K562 (cell line): ENCODE data around the gene IGSF21. TPM values are rescaled to one million over a fixed set of nuclear protein-coding genes. Genes with fewer than 3 reads are reported as not detected.

Source experiments
- AFF4 ChIP-seq: sonication (generic); formaldehyde crosslinking; IDR thresholded peaks from 2 replicates; pipeline ENCODE4 v1.8.0; 2023; ENCODE audit warnings: mild to moderate bottlenecking, missing genetic modification reagents
- ARID3B ChIP-seq: fragments of 250-450 bp; sonication (Bioruptor Pico); IDR thresholded peaks from 2 replicates; pipeline ENCODE4 v1.4.0; 2020; ENCODE audit warnings: borderline replicate concordance
- ETV5 ChIP-seq: sonication (generic); formaldehyde crosslinking; IDR thresholded peaks from 2 replicates; pipeline ENCODE4 v1.4.0; 2020; ENCODE audit warnings: low read depth, mild to moderate bottlenecking, missing genetic modification reagents
- ETV6 ChIP-seq, 3 experiments: fragments of 150-350 bp in 1 of 3; sonication (generic) in 1 of 3; formaldehyde crosslinking in 1 of 3; IDR thresholded peaks; 2 replicates each; pipeline versions ENCODE4 v1.6.1 to v1.8.0; 2014 to 2022; ENCODE audit warnings: borderline replicate concordance in 2 of 3, low read depth in 2 of 3, antibody characterized with exemption in 1 of 3, low read length in 1 of 3, mild to moderate bottlenecking in 1 of 3, missing genetic modification reagents in 1 of 3
- HNRNPUL1 ChIP-seq: fragments of 200-400 bp; formaldehyde crosslinking; IDR thresholded peaks from 2 replicates; pipeline ENCODE4 v1.6.1; 2017; ENCODE audit warnings: low read length
- NFATC3 ChIP-seq: fragments of 450-650 bp; IDR thresholded peaks from 2 replicates; pipeline ENCODE4 v1.6.1; 2017; ENCODE audit warnings: mild to moderate bottlenecking
- NR2C2 ChIP-seq, 2 experiments: fragments of 200-800 bp in 1 of 2; sonication (Bioruptor generic) in 1 of 2; sonication (generic) in 1 of 2; formaldehyde crosslinking in 1 of 2; IDR thresholded peaks; 2 replicates each; pipeline versions ENCODE4 v1.6.1 to v1.8.0; 2016 to 2022; ENCODE audit warnings: mild to moderate bottlenecking in 1 of 2, missing compliant biosample characterization in 1 of 2, missing genetic modification characterization in 1 of 2, missing genetic modification reagents in 1 of 2
- SAFB ChIP-seq: fragments of 200-400 bp; formaldehyde crosslinking; IDR thresholded peaks from 2 replicates; pipeline ENCODE4 v1.6.1; 2017; ENCODE audit warnings: low read depth, low read length, borderline replicate concordance
- TBL1XR1 ChIP-seq, 2 experiments: IDR thresholded peaks; 2 replicates each; pipeline ENCODE4 v1.6.1; 2012; ENCODE audit warnings: improper control_type of control experiment in 2 of 2, low read length in 2 of 2, mild to moderate bottlenecking in 1 of 2
- THAP7 ChIP-seq: fragments of 250-450 bp; sonication (Bioruptor Pico); IDR thresholded peaks from 2 replicates; pipeline ENCODE4 v1.5.0; 2021
- UBTF ChIP-seq, 2 experiments: IDR thresholded peaks; 2 replicates each; pipeline ENCODE4 v1.6.1; 2012; ENCODE audit warnings: improper control_type of control experiment in 2 of 2, low read depth in 2 of 2, low read length in 2 of 2, borderline replicate concordance in 1 of 2
- ZC3H4 ChIP-seq: sonication (generic); formaldehyde crosslinking; IDR thresholded peaks from 2 replicates; pipeline ENCODE4 v1.9.0; 2021; ENCODE audit warnings: missing genetic modification reagents, borderline replicate concordance
- ZFPM2 ChIP-seq: fragments of 250-450 bp; sonication (Bioruptor Pico); IDR thresholded peaks from 2 replicates; pipeline ENCODE4 v1.5.1; 2022; ENCODE audit warnings: mild to moderate bottlenecking
- ZNF395 ChIP-seq: fragments of 200-800 bp; sonication (Bioruptor generic); IDR thresholded peaks from 2 replicates; pipeline ENCODE4 v1.6.1; 2017; ENCODE audit warnings: missing genetic modification characterization, missing compliant biosample characterization
- ZNF41 ChIP-seq: fragments of 250-450 bp; sonication (Bioruptor Pico); conservative IDR thresholded peaks from 2 replicates; pipeline ENCODE4 v1.4.0; 2020; ENCODE audit warnings: mild to moderate bottlenecking
- polyA plus RNA-seq, 8 experiments: library from polyadenylated mRNA; depleted of rRNA in 4 of 8; stranded (reverse) in 5 of 8; unstranded in 3 of 8; fragments of >200 nt; fragmentation: Nextera tagmentation in 2 of 8; fragmentation: Illumina TruSeq in 1 of 8; extraction: Ambion mirVana in 2 of 8; extraction: Trizol in 1 of 8; gene quantifications; 2 replicates each; pipeline versions ENCODE4 v1.2.1 to v1.2.3, GENCODE V29; 2011 to 2014; ENCODE audit warnings: inconsistent platforms in 1 of 8, missing spikeins in 1 of 8
- total RNA-seq, 7 experiments: library from RNA; depleted of rRNA in 6 of 7; stranded (reverse); fragments of >200 nt in 6 of 7; fragmentation: Illumina TruSeq in 2 of 7; extraction: Trizol in 2 of 7; gene quantifications; 2 replicates each; pipeline versions ENCODE4 v1.2.1 to v1.2.3, GENCODE V29; 2011 to 2021; ENCODE audit warnings: low replicate concordance in 1 of 7

Gene IGSF21
- total and polyA plus RNA-seq, 9 of the 15 experiments (the other 6 are each of a cell fraction or from before 2014, with no cell fraction given) = not detected

- TF ChIP-seq ARID3B (CRISPR knock-in tag) (no peak), ZNF41 (CRISPR knock-in tag) (no peak), UBTF (IDR thresholded peaks at IDR 0.05; ENCODE audit: borderline replicate concordance in 1 of 2, low read depth in 2 of 2, low read length in 2 of 2) (no peak), NR2C2 (CRISPR knock-in tag; IDR thresholded peaks at IDR 0.05) (no peak), NR2C2 (tag; IDR thresholded peaks at IDR 0.05) (peak; percentile 61; the same call in 1 of the 2 replicates), ZNF395 (CRISPR knock-in tag) (0 out of 2 replicates have a peak, but pooled peaks have one; percentile 26), SAFB (no peak), THAP7 (CRISPR knock-in tag) (no peak), ETV5 (no peak; the same call in 1 of the 2 replicates), ETV6 (IDR thresholded peaks at IDR 0.05; ENCODE audit: borderline replicate concordance in 1 of 2, low read depth in 2 of 2, low read length in 1 of 2) (no peak), ETV6 (CRISPR knock-in tag; IDR thresholded peaks at IDR 0.05; ENCODE audit: borderline replicate concordance) (no peak), AFF4 (CRISPR knock-in tag) (0 out of 2 replicates have a peak, but pooled peaks have one; percentile 28), ZFPM2 (no peak), ZC3H4 (CRISPR knock-in tag) (no peak), TBL1XR1 (IDR thresholded peaks at IDR 0.05; ENCODE audit: low read length in 2 of 2) (0 out of 4 replicates have a peak, but pooled peaks of 1 of the 2 experiments have one; percentile 6), HNRNPUL1 (no peak), NFATC3 (no peak)
Measured at GRCh38 chr1:18415448-18416027, 307.9 kb downstream of the IGSF21 start (continued).
